A375 (cell line): Measurements from ENCODE around the gene ACSL4. TPM values are rescaled to one million over a fixed set of nuclear protein-coding genes. Genes with fewer than 3 reads are reported as not detected.

Source experiments
- small RNA-seq: library from RNA; depleted of rRNA; stranded (forward); fragments of <200 nt; gene quantifications from one replicate; pipeline ENCODE3, GENCODE V24; 2014
- total RNA-seq: library from RNA; depleted of rRNA; stranded (reverse); fragments of >200 nt; shearing (Covaris generic); gene quantifications from 2 replicates; pipeline ENCODE4 v1.2.3, GENCODE V29; 2014; rRNA removed

The ACSL4 gene
- total RNA-seq: 32.1 and 40.7 TPM in 2 replicates

GRCh38 chrX:109732807-109733612 is at the start of gene ACSL4:
ACSL4 (minus strand) TSS chrX:109733257; CDS start chrX:109683363, 49,894 bp downstream.

GRCh38 chrX:109624641-109625616 is 108.1 kb downstream of the ACSL4 start, which contains the start of gene KCNE5:
KCNE5 (minus strand) TSS chrX:109625172; CDS start chrX:109625020, 152 bp downstream.

Small RNA genes within 50 kb of the gene (small RNA-seq; reads per million reads assigned to genes)
- gene AL118496.2: not detected
- not detected for gene RF00019

Other genes starting within 250 kb of the ACSL4 start
- 2.2 and 3.8 TPM in 2 replicates for gene NXT2, start 196.4 kb downstream of the ACSL4 start, total RNA-seq
- gene KCNE5, start 108.1 kb downstream of the ACSL4 start, total RNA-seq: 0.45 and 0.56 TPM in 2 replicates